SH-SY5Y (cell line): ENCODE data around the gene LSAMP.

Experiments used
- GATA2 ChIP-seq: IDR thresholded peaks from 2 replicates; pipeline ENCODE4 v1.6.1; 2011; ENCODE audit warnings: mild to moderate bottlenecking, low read depth, low read length
- GATA3 ChIP-seq: IDR thresholded peaks from 2 replicates; pipeline ENCODE4 v1.6.1; 2011; ENCODE audit warnings: low read depth, mild to moderate bottlenecking, low read length, moderate library complexity

GRCh38 chr3:116135457-116136085, 309.7 kb downstream of the LSAMP start:
- TF ChIP-seq GATA3 (0 out of 2 replicates have a peak, but pooled peaks have one; percentile 31), GATA2 (peak; percentile 65; the same call in 1 of the 2 replicates)
